Prostate gland (tissue), 2 donors: ENCODE measurements around the gene WDR87.

Source experiments
- POLR2A ChIP-seq: fragments of 450-650 bp; IDR thresholded peaks from one replicate; pipeline ENCODE4 v1.6.1; 2016; ENCODE audit warnings: antibody characterized with exemption, mild to moderate bottlenecking
- POLR2AphosphoS5 ChIP-seq: sonication (generic); formaldehyde crosslinking; IDR thresholded peaks from one replicate; pipeline ENCODE4 v1.6.1; 2017; ENCODE audit warnings: antibody characterized with exemption
- TF ChIP-seq, protein P1 (sequence below), 4 experiments: fragments of 200-600 bp in 2 of 4; fragments of 450-650 bp in 2 of 4; sonication (generic) in 2 of 4; IDR thresholded peaks; 1 replicate in 3 of 4; 2 replicates in 1 of 4; pipeline ENCODE4 v1.5.1; 2016 to 2019; ENCODE audit warnings: antibody characterized with exemption in 4 of 4, mild to moderate bottlenecking in 2 of 4, moderate library complexity in 2 of 4

DNA sequence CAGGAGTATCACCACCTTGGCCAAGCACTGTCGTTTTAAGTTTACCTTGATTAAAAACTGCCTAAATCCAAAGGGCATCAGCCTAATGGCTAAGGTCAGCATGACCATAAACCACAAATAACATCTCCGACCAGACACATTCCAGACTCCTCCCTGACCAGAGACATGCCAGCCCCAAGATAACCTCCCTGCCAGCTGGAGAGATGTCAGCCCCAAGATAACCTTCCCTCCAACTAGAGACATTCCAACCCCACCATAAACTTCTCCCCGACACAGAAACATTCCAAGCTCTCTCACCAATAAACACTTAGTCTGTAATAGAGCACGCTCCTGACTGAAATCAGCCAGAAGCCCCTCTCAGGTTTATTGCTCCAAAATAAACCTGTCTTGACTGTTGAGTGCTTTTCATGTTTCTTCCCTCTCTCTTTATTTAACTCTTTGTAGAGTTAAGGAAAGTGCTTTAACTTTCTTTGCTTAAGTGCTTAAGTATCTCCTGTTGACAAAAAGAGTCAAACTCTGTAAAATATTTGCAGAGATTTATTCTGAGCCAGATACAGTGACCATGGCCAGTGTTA, 36.5 kb downstream of the WDR87 start:
- TF ChIP-seq, protein P1, sequence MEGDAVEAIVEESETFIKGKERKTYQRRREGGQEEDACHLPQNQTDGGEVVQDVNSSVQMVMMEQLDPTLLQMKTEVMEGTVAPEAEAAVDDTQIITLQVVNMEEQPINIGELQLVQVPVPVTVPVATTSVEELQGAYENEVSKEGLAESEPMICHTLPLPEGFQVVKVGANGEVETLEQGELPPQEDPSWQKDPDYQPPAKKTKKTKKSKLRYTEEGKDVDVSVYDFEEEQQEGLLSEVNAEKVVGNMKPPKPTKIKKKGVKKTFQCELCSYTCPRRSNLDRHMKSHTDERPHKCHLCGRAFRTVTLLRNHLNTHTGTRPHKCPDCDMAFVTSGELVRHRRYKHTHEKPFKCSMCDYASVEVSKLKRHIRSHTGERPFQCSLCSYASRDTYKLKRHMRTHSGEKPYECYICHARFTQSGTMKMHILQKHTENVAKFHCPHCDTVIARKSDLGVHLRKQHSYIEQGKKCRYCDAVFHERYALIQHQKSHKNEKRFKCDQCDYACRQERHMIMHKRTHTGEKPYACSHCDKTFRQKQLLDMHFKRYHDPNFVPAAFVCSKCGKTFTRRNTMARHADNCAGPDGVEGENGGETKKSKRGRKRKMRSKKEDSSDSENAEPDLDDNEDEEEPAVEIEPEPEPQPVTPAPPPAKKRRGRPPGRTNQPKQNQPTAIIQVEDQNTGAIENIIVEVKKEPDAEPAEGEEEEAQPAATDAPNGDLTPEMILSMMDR (IDR thresholded peaks at IDR 0.05): no peak
- TF ChIP-seq POLR2AphosphoS5 (no peak), POLR2A (no peak)
